GM19238 (cell line): ENCODE data around the gene BRDT.

Experiments used
- DNase-seq: peaks from one replicate; pipeline ENCODE4 v3.0.0; 2011; ENCODE audit warnings: low spot score; ENCODE audit not compliant: insufficient read length

BRDT gene

DNA sequence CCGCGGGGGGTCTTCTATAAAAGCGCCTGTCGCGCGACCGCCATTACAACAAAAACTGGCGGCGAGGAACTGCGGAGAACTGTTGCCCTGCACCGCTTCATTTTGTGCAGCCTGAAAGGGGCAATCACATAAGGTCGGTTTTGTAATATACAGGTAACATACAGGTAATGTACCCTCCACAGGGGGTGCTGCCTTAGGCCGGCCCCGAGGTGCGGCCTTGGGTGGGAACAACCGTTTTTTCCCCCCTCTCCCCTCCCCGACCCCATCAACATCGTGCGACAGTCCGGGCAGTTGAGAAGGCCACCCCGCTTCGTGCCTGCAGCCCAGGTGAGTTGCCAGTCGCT is at the start of gene BRDT:
TSS of gene BRDT (plus strand) at position 46 of the 344 bp plus-strand sequence. CDS start 13,354 bp downstream, outside the sequence.
- no peak for DNase-seq

DNA sequence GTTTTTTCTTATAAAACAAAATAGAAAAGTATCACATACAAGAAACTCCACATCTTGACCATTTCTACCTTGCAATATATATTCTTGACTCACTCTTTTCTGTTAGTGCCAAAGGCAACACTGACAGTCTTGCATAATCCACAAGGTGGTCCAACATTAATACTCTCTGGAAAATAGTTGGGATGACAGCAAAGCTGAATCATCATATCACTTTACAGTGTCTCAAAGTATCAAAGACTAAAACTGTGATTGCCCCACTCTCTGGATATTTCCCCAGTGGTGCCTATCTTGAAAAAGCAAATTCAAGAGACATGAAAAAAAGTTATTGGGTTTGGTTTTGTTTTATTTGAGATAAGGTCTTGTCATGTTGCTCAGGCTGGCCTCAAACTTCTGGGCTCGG is 48.6 kb upstream of the BRDT start:
- no peak for DNase-seq

DNA sequence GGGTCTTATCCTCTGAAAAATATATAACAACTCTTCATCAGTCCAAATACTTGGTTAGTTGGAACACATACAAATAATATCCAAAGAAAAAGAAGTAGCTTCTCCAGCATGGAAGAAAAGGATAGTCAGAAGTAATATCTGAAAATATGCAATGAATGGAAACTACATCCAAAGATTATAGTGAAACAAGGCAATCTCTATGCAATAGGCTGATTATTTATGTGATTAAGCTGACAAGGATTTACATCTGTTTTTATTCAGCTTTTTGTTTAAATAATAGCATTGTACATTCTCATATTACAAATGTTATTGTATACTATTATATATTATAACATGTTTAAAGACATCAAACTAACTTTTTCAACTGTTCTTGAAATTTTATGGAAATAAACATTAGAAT is 48.0 kb upstream of the BRDT start:
- DNase-seq = no peak

DNA sequence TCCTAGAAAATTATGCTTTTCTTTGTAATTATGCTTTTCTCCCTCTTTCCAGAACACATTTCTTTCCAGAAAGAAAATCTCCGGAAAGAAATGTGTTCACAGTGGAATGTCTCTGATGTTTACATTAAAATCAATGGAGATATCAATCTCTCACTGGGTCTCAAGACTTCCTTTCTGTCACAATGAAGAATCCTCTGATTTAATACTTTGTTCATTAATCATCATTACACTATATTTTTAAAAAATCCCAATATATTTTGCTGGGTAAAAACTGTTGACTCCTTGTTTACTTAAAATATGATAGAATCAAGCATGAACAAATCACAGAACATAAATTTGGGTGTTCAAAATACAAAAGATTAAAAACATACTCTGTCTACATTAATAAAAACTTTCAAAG is 36.9 kb upstream of the BRDT start:
- DNase-seq = no peak

DNA sequence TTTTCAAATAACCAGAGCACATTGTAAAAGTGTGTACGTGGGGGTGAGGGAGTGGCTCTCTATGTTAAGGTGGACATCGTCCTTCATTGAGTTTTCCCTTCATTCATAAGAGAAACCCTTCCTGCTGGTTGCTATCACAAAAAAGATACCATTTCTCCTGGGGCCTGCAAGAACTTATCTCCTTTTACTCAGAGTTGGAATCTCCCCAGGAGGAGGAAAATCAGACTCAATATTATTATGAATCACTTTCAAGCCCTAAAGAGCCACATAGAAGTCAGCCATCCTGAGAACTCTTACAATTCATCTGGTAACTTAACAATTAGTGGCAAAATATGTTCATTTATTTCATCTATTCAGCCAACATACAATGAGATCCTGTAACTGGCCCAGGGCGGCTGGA is 36.2 kb upstream of the BRDT start:
- DNase-seq = no peak

DNA sequence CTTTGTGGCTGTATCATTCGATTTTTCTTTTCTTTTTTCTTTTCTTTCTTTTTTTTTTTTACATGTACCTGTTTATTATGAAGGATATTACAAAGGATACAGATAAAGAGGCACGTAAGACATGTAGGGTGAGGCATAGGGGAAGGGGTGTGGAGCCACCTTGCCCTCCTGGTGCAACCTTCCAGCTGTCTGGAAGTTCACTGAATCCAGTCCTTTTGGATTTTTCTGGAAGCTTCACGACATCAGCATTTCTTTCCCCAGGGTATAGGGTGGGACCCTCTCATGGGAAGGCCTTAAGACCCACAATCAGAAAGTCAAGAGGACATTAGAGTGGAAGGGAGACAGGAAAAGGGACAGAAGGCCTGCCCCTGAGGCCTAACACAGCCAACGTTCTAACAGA is 33.2 kb upstream of the BRDT start:
- DNase-seq = no peak

DNA sequence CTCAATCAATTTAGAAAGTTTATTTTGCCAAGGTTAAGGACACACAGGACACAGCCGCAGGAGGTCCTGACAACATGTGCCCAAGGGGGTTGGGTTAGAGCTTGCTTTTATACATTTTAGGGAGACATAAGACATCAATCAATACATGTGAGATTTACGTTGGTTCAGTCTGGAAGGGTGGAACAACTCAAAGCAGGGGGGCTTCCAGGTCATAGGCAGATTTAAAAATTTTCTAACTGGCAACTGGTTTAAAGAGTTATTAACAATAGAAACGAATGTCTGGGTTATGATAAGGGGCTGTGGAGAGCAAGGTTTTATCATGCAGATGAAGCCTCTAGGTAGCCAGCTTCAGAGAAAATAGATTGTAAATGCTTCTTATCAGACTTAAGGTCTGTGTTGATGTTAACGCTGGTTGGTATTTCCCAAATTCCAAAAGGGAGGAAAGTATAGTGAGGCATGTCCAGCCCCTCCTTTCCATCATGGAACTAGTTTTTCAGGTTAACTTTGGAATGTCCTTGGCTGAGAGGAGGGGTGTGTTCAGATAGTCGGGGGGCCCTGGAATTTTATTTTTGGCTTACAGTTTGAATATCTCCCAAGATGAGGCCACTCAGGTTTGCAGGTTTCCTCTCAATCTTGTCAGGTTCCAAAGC is 32.3 kb upstream of the BRDT start:
- DNase-seq = no peak

DNA sequence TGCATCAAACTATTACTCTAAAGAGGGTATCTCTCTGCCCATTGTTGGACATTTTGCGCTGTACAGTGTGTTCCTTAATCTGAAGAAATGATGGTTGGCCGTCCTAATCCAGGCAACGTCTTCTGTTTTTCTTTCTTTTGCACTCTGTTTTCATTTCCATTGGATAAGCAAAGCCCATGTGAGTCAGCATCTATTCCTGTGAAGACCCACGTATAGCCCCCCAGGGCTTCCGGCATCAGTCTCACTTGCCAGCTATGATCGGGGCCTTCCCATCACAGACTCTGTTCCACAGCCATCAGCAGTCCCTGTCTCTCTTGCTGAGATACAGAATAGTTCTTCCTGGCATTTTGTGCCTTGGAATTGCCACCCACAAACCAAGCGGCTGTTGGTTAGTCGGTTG is 29.2 kb upstream of the BRDT start:
- no peak for DNase-seq

DNA sequence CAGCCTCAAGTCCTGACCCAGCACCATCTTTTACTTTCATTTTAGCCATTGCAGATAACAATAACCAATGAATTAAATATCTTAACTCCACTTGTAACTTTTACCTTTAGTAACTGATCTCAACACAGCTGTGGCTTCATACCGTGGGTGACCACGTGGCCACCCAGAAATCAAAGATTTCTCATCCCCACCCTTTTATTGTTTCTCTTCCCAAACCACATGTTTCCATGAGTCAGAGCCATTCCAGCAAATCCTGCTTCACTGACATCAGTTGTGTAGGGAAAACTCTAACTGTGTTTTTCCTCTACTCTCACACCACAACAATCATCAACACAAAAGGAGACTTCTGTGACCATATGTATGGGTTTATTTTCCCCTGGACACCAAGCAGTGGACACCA is 25.1 kb upstream of the BRDT start:
- no peak for DNase-seq

DNA sequence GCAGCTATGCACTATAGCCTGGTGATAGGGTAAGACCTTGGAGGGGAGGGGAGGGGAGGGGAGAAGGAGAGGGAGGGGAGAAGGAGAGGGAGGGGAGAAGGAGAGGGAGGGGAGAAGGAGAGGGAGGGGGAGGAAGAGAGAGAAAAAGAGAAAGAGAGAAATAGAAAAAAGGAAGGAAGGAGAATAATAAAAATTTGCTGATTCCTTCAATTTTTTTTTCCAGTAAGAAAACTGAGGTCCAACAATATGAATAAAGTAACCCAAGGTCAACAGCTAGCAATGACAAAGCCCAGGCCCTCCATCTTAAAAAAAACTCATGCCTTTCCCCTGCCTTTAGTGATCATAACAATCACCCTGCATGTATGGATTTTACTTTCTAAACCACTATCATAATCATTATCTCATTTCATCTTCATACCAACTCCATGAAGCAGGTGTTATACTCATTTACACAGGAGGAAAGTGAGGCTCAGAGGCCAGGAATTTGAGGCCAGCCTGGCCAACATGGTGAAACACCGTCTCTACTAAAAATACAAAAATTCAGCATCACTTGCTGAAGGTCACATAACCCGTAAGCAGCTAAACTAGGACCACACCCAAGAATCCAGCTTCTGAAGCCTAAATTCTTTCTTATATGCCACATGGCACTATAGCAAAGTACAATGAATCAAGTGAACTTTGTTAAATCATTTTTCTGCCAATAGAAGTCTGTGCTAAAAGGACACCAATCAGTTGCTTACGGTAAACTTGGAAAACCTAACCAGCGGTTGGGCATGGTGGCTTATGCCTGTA is 23.4 kb upstream of the BRDT start:
- DNase-seq = no peak

DNA sequence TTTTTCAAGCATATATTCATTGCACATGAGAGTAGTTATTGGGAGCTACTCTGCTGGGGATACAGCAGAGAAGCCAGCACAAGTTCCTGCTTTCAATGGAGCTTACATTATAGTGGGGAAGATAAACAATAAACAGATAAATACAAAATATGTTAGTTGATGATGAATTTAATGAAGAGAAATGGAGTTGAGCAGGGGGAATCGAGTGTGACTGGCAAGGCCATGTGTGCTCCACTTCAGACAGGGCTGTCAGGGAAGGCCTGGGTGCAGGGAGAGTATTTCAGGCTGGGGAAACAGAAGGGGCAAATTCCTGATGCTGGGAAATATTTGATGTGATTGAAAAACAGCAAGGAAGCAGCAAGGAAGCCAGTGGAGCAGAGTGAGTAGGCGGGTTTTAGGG is 21.2 kb upstream of the BRDT start:
- no peak for DNase-seq

DNA sequence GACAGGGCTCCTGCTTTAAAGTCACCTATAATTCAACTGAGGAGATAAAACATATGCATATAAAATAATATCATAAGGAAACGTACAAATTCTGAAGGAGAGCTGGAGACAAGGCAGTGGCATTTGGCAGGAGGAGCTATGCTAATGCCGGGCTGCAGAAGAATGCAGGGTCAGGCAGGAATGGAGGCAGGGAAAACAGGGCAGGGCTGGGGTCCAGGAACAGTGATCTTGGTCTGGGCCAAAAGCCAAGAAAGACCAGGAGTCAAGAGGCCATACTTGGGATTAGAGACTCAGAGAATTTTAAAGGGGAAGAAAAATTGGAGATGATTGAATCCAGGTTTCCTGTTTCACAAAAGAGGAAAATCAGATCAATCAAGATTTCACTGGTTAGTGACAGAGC is 20.0 kb upstream of the BRDT start:
- DNase-seq = no peak

DNA sequence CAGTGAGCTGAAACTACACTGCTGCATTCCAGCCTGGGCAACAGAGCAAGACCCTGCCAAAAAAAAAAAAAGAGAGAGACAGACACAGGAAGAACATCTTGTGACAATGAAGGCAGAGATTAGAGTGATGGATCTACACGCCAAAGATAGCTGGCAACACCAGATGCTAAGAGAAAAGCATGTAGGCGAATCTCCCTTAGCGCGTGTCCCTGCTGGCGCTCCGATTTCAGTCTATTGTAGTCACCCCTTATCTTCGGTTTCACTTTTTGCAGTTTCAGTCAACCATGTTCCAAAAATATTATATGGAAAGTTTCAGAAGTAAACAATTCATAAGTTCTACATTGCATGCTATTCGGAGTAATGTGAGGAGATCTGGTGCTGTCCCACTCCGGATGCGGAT is 11.6 kb upstream of the BRDT start:
- no peak for DNase-seq

DNA sequence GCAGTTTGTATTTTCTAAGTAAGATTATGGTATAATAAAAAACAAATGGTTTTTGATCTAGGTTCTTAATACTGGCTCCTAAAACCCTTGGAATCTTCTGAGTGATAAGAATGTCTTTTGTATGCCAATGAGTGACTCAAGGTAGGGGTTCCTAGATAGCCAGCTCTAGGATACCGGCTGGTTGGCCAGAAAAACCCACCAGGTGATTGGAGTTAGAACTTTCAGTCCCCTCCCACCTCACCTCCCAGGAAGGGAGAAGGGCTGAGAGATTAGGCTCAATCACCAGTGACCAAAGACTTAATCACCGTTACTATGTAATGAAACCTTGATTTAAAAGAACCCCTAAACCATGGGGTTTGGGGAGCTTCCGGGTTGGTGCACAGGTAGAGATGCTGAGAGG is 8.7 kb upstream of the BRDT start:
- DNase-seq = no peak

DNA sequence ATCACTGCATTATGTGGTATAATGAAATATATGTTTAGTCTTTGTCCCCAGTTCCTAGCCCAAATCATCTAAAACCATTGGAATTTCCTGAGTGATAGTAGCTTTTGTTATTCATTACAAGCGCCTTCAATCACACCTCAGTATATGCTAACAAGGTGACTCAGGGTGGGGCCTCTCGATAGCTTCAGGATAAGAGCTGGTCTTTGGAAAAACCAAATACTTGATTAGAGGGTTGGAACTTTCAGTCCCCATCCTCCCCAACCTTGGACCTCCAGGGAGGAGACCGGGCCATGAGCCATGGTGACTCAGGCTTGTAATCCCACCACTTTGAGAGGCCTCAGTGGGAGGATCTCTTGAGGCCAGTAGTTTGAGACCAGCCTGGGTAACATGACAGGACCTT is 5.1 kb upstream of the BRDT start:
- no peak for DNase-seq

DNA sequence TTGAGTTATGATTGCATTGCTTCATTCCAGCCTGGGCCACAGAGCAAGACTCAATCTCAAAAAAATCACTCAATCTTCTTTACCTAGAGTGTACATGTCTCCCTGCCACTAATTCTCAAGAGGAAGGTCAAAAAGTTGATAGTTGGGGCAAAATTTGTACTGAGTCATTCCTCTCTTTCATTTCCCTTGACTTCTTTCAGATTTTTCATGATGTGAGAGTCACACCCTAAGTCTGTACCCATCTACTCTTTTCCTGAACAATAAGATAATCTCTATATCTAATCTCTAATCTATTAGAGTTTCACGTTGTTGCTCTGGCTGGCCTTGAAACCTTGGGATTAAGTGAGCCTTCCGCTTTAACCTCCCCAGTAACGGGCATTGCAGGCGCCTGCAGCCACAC is 1.1 kb upstream of the BRDT start:
- no peak for DNase-seq

DNA sequence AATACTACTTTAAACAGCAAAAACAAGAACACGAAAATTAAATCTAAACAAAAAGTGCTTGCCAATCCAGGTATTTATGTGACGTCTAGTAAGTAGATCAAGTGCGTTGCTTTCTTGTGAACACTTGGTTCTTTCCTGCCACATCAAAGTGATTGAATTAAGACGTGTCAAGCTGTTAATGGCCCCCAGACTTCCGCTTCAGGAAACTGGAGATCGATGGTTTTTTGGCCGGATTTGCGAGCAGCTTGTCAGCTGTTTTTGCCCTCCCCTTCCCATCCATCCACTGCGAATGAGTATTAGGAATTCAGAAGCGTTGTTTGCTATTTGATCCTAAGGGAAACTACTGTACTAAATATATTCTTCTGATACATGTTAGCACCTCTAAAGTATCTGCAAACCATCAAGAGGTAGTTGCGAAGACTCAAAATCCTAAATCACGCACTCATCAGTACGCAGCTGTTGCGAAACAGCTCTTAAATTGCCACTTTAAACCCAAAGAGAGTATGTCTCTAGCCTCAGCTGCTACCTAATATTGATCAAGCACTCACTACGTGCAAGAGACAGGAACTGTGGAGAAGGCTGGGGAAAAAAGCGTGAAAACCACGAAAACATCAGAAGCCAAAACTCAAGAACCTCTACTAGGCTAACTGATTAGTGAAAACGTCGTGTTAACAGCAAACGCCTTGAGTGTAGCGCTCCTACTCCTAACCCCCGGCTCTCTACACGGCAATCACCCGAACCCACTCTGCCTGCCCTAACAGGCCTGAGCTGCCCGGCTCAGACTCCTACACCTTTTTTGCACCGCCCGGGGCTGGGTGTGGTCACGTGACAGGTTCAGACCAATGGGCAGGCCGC is 473 bp upstream of the BRDT start:
- DNase-seq = no peak

DNA sequence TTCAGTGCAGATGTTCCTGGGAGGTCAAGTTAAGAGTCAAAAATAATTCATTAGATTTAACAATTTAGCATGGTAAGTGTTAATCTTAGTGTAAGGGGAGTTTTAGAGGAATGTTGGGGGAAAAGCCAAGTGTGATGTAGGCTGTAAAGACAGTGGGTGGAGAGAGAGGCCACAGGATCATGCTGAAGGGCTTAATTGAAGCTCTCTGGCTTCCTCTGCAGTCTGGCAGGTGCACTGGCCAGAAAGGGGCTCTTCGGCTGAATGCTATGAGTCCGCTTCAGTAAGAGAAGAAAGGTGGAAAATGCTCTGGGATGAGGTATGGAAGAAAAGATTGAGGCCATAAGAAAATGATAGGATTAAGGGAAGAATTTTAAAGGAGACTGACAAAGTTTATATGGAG is 3.0 kb downstream of the BRDT start:
- DNase-seq = no peak

DNA sequence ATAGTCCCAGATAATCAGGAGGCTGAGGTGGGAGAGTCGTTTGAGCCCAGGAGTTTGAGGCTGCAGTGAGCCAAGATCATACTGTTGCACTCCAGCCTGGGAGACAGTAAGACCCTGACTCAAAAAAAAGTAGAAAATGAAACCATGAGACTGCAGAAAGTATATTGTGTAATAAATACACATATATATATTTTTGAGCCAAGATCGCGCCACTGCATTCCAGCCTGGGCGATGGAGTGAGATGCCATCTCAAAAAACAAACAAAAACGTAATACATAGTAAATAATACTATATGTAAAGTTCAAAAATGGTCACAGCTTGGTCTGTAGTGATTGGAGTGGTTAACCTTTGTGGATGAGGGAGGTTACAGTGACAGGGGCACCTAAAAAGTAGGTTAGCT is 9.7 kb downstream of the BRDT start:
- DNase-seq = no peak

DNA sequence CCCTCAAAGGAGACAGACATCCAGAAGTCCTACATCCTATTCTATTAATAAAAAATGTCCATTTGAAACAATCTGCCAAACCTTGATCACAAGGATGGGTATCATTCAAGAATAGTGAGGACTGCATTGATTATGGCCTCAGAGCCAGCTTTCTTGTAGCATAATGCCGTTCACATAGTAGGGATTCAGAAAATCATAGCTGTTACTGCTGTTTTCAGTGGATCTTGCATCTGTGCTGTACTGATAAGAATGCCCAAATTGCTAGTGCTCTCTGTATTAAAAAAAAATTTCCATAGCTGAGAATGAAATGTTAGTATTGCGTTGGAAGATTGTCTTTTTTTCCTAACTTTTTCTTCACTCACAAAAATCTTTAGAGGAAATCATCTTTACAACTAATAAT is 19.1 kb downstream of the BRDT start:
- no peak for DNase-seq

DNA sequence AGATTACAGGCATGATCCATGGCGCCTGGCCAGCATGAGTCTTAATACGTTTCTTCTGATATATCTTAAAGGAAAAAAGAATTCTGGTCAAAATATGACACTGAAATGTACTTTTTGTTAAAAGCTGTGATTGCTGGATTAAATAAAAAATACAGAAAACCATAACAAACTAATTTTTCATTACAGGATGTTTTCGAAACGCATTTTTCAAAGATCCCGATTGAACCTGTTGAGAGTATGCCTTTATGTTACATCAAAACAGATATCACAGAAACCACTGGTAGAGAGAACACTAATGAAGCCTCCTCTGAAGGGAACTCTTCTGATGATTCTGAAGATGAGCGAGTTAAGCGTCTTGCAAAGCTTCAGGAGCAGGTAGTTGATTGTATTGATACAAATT is 30.2 kb downstream of the BRDT start:
- DNase-seq = no peak

DNA sequence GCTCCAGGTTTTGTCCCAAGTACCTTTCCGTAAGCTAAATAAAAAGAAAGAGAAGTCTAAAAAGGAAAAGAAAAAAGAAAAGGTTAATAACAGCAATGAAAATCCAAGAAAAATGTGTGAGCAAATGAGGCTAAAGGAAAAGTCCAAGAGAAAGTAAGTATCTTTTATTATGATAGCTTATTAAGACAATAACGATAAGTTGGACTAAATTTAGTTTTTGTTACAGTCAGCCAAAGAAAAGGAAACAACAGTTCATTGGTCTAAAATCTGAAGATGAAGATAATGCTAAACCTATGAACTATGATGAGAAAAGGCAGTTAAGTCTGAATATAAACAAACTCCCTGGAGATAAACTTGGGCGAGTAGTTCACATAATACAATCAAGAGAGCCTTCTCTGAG is 31.5 kb downstream of the BRDT start:
- no peak for DNase-seq
